HepG2 (cell line): ENCODE results near the gene ZBTB34. TPM values are rescaled to one million over a fixed set of nuclear protein-coding genes. Genes with fewer than 3 reads are reported as not detected.

Experiments
- ELF3 ChIP-seq: IDR thresholded peaks from 2 replicates; pipeline ENCODE4 v1.6.1; 2016; ENCODE audit warnings: missing genetic modification reagents, missing compliant biosample characterization
- polyA plus RNA-seq, 8 experiments: library from polyadenylated mRNA; depleted of rRNA in 3 of 8; stranded (reverse) in 7 of 8; unstranded in 1 of 8; fragments of >200 nt; fragmentation: Illumina TruSeq in 4 of 8; extraction: Trizol in 4 of 8; gene quantifications; 2 replicates each; pipeline versions ENCODE4 v1.2.1 to v1.2.3, GENCODE V29; 2011 to 2016; ENCODE audit warnings: low read depth in 4 of 8, missing spikeins in 1 of 8, mixed read lengths in 1 of 8; ENCODE audit not compliant: insufficient read depth in 1 of 8
- total RNA-seq, 5 experiments: library from RNA; depleted of rRNA; stranded (reverse); fragments of >200 nt; fragmentation: Illumina TruSeq; extraction: Trizol; gene quantifications; 2 replicates each; pipeline ENCODE4 v1.2.3, GENCODE V29; 2016; ENCODE audit warnings: low read depth in 1 of 5
- TF ChIP-seq, protein P1 (sequence below): sonication (generic); formaldehyde crosslinking; IDR thresholded peaks from 2 replicates; pipeline ENCODE4 v1.4.0; 2020; ENCODE audit warnings: mild to moderate bottlenecking, missing genetic modification reagents
- TF ChIP-seq, protein P2 (sequence below): sonication (generic); formaldehyde crosslinking; IDR thresholded peaks from 2 replicates; pipeline ENCODE4 v1.5.0; 2020; ENCODE audit warnings: mild to moderate bottlenecking, missing genetic modification reagents
- TF ChIP-seq, protein P3 (sequence below): sonication (generic); formaldehyde crosslinking; IDR thresholded peaks from 2 replicates; pipeline ENCODE4 v1.5.0; 2020; ENCODE audit warnings: mild to moderate bottlenecking, missing genetic modification reagents, borderline replicate concordance
- TF ChIP-seq, protein P4 (sequence below): sonication (generic); formaldehyde crosslinking; IDR thresholded peaks from 2 replicates; pipeline ENCODE4 v1.4.0; 2020; ENCODE audit warnings: mild to moderate bottlenecking, missing genetic modification reagents
- TF ChIP-seq, protein P5 (sequence below): sonication (generic); formaldehyde crosslinking; conservative IDR thresholded peaks from 2 replicates; pipeline ENCODE4 v1.4.0; 2020; ENCODE audit warnings: missing genetic modification reagents

The ZBTB34 gene
- total and polyA plus RNA-seq, 2 of the 13 experiments (the other 11 are each of a cell fraction or from before 2014, with no cell fraction given): 5.9 to 8.7 TPM

DNA sequence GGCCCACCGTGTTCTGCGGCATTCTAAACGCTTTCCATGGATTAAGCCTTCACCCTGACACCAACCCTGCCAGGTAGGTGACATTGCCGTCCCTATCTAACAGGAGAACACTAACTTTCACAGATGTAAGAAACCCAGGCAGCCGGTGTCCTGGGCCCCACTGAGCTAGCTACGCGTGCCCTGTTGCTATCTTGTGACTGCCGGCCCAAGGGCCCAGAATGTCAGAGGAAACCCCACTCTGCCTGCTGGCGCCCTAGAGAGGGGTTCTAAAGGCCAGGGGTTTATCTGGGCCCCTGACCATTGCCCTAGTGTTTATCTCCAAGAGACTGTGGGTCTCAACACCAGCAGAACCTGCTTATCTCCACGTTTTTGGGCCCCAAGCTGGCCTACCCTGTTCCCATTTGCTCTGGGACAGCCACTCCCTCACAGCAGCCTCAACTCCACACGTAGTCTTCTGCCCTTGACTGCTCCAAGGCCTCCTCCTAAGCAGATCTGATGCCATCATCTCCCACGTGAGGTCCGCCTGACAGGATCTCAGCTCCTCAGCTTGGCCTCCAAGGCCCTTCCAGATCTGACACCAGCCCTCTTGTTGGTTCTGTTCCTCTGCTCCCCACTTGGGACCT is 18.1 kb upstream of the ZBTB34 start (continued):
- TF ChIP-seq, protein P1, sequence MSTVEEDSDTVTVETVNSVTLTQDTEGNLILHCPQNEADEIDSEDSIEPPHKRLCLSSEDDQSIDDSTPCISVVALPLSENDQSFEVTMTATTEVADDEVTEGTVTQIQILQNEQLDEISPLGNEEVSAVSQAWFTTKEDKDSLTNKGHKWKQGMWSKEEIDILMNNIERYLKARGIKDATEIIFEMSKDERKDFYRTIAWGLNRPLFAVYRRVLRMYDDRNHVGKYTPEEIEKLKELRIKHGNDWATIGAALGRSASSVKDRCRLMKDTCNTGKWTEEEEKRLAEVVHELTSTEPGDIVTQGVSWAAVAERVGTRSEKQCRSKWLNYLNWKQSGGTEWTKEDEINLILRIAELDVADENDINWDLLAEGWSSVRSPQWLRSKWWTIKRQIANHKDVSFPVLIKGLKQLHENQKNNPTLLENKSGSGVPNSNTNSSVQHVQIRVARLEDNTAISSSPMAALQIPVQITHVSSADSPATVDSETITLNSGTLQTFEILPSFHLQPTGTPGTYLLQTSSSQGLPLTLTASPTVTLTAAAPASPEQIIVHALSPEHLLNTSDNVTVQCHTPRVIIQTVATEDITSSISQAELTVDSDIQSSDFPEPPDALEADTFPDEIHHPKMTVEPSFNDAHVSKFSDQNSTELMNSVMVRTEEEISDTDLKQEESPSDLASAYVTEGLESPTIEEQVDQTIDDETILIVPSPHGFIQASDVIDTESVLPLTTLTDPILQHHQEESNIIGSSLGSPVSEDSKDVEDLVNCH (CRISPR knock-in tag): no peak
- TF ChIP-seq ELF3: no peak
- TF ChIP-seq, protein P2, sequence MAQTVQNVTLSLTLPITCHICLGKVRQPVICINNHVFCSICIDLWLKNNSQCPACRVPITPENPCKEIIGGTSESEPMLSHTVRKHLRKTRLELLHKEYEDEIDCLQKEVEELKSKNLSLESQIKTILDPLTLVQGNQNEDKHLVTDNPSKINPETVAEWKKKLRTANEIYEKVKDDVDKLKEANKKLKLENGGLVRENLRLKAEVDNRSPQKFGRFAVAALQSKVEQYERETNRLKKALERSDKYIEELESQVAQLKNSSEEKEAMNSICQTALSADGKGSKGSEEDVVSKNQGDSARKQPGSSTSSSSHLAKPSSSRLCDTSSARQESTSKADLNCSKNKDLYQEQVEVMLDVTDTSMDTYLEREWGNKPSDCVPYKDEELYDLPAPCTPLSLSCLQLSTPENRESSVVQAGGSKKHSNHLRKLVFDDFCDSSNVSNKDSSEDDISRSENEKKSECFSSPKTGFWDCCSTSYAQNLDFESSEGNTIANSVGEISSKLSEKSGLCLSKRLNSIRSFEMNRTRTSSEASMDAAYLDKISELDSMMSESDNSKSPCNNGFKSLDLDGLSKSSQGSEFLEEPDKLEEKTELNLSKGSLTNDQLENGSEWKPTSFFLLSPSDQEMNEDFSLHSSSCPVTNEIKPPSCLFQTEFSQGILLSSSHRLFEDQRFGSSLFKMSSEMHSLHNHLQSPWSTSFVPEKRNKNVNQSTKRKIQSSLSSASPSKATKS: no peak
- TF ChIP-seq, protein P3, sequence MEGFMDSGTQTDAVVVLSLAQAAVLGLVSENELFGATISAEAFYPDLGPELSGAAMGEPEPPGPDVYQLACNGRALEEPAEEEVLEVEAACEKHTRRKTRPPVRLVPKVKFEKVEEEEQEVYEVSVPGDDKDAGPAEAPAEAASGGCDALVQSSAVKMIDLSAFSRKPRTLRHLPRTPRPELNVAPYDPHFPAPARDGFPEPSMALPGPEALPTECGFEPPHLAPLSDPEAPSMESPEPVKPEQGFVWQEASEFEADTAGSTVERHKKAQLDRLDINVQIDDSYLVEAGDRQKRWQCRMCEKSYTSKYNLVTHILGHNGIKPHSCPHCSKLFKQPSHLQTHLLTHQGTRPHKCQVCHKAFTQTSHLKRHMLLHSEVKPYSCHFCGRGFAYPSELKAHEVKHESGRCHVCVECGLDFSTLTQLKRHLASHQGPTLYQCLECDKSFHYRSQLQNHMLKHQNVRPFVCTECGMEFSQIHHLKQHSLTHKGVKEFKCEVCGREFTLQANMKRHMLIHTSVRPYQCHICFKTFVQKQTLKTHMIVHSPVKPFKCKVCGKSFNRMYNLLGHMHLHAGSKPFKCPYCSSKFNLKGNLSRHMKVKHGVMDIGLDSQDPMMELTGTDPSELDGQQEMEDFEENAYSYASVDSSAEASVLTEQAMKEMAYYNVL (CRISPR knock-in tag): no peak
- TF ChIP-seq, protein P4, sequence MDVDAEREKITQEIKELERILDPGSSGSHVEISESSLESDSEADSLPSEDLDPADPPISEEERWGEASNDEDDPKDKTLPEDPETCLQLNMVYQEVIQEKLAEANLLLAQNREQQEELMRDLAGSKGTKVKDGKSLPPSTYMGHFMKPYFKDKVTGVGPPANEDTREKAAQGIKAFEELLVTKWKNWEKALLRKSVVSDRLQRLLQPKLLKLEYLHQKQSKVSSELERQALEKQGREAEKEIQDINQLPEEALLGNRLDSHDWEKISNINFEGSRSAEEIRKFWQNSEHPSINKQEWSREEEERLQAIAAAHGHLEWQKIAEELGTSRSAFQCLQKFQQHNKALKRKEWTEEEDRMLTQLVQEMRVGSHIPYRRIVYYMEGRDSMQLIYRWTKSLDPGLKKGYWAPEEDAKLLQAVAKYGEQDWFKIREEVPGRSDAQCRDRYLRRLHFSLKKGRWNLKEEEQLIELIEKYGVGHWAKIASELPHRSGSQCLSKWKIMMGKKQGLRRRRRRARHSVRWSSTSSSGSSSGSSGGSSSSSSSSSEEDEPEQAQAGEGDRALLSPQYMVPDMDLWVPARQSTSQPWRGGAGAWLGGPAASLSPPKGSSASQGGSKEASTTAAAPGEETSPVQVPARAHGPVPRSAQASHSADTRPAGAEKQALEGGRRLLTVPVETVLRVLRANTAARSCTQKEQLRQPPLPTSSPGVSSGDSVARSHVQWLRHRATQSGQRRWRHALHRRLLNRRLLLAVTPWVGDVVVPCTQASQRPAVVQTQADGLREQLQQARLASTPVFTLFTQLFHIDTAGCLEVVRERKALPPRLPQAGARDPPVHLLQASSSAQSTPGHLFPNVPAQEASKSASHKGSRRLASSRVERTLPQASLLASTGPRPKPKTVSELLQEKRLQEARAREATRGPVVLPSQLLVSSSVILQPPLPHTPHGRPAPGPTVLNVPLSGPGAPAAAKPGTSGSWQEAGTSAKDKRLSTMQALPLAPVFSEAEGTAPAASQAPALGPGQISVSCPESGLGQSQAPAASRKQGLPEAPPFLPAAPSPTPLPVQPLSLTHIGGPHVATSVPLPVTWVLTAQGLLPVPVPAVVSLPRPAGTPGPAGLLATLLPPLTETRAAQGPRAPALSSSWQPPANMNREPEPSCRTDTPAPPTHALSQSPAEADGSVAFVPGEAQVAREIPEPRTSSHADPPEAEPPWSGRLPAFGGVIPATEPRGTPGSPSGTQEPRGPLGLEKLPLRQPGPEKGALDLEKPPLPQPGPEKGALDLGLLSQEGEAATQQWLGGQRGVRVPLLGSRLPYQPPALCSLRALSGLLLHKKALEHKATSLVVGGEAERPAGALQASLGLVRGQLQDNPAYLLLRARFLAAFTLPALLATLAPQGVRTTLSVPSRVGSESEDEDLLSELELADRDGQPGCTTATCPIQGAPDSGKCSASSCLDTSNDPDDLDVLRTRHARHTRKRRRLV: no peak
- TF ChIP-seq, protein P5, sequence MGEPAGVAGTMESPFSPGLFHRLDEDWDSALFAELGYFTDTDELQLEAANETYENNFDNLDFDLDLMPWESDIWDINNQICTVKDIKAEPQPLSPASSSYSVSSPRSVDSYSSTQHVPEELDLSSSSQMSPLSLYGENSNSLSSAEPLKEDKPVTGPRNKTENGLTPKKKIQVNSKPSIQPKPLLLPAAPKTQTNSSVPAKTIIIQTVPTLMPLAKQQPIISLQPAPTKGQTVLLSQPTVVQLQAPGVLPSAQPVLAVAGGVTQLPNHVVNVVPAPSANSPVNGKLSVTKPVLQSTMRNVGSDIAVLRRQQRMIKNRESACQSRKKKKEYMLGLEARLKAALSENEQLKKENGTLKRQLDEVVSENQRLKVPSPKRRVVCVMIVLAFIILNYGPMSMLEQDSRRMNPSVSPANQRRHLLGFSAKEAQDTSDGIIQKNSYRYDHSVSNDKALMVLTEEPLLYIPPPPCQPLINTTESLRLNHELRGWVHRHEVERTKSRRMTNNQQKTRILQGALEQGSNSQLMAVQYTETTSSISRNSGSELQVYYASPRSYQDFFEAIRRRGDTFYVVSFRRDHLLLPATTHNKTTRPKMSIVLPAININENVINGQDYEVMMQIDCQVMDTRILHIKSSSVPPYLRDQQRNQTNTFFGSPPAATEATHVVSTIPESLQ (CRISPR knock-in tag): no peak
- TF ChIP-seq, all 625 proteins: peak for 0
